AG09309 (cell line): ENCODE data around the gene BEAN1.
"Not testable (repeated sequence)": the region's sequence is repeated elsewhere in the genome, so short reads cannot be mapped to it uniquely, and the experiment has no call there.

Experiments used
- DNase-seq: peaks from one replicate; pipeline ENCODE4 v3.0.0-alpha.2; 2010; ENCODE audit warnings: low read depth
- H3K4me3 ChIP-seq: 2 replicates; pipeline ENCODE4 v1.5.1; 2011; ENCODE audit warnings: mild to moderate bottlenecking, low read depth, low read length, moderate library complexity; ENCODE audit not compliant: control insufficient read depth
- TF ChIP-seq, protein P1 (sequence below): IDR thresholded peaks from 2 replicates; pipeline ENCODE4 v1.5.1; 2011; ENCODE audit warnings: mild to moderate bottlenecking, low read depth, low read length, inconsistent platforms; ENCODE audit not compliant: insufficient read depth, control insufficient read depth; ENCODE audit errors: missing control alignments

BEAN1 gene

DNA sequence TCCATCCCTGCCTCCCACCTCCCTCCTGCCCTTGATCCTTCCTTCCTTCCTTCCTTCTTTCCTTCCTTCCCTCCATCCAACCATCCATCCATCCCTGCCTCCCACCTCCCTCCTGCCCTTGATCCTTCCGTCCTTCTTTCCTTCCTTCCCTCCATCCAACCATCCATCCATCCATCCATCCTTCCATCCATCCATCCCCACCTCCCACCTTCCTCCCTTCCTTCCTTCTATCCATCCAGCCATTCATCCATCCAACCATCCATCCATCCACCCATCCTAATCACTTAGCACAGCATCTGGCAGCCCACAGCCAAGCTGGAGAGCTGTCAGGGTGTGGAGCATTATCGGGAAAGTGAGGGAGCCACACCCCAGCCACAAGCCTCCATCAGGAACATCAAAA, 68.3 kb downstream of the BEAN1 start:
- H3K4me3 ChIP-seq = no peak overlapping the region
- TF ChIP-seq, protein P1, sequence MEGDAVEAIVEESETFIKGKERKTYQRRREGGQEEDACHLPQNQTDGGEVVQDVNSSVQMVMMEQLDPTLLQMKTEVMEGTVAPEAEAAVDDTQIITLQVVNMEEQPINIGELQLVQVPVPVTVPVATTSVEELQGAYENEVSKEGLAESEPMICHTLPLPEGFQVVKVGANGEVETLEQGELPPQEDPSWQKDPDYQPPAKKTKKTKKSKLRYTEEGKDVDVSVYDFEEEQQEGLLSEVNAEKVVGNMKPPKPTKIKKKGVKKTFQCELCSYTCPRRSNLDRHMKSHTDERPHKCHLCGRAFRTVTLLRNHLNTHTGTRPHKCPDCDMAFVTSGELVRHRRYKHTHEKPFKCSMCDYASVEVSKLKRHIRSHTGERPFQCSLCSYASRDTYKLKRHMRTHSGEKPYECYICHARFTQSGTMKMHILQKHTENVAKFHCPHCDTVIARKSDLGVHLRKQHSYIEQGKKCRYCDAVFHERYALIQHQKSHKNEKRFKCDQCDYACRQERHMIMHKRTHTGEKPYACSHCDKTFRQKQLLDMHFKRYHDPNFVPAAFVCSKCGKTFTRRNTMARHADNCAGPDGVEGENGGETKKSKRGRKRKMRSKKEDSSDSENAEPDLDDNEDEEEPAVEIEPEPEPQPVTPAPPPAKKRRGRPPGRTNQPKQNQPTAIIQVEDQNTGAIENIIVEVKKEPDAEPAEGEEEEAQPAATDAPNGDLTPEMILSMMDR = no peak
- no peak for DNase-seq

GRCh38 chr16:66496226-66496625, 69.1 kb downstream of the BEAN1 start:
- not testable (repeated sequence) for DNase-seq, H3K4me3 ChIP-seq

- H3K4me3 ChIP-seq, DNase-seq: not testable (repeated sequence)
Observed at GRCh38 chr16:66497921-66498320, 70.8 kb downstream of the BEAN1 start.

GRCh38 chr16:66501563-66501962, 74.5 kb downstream of the BEAN1 start:
- not testable (repeated sequence) for DNase-seq

GRCh38 chr16:66502020-66502913, 75.2 kb downstream of the BEAN1 start:
- TF ChIP-seq, protein P1 = no peak
- no peak for DNase-seq
- H3K4me3 ChIP-seq = no peak overlapping the region

More at GRCh38 chr16:66501563-66501962, 74.5 kb downstream of the BEAN1 start:
- H3K4me3 ChIP-seq = not testable (repeated sequence)

DNA sequence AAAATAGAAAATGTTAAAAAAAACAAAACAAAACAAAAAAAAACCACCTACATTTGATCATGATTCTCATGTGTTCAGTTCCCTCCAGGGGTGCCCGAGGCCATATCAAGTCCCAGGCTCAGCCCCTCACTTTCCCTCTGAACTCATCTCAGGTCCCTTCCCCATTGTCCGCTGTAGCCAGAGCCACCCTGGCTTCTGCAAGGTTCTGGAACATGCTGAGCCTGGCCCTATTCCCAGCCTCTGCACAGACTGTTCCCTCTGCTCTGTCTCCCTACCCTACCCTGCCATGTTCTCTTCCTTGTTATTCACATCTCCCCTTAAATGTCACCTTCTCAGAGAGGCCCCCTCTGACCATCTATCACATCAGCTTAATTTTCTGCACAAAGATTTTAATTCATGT, 75.9 kb downstream of the BEAN1 start:
- TF ChIP-seq, protein P1 = no peak
- no peak overlapping the region for H3K4me3 ChIP-seq
- no peak for DNase-seq

GRCh38 chr16:66503612-66504011, 76.5 kb downstream of the BEAN1 start:
- no peak for DNase-seq
- no peak overlapping the region for H3K4me3 ChIP-seq
- TF ChIP-seq, protein P1 = no peak

DNA sequence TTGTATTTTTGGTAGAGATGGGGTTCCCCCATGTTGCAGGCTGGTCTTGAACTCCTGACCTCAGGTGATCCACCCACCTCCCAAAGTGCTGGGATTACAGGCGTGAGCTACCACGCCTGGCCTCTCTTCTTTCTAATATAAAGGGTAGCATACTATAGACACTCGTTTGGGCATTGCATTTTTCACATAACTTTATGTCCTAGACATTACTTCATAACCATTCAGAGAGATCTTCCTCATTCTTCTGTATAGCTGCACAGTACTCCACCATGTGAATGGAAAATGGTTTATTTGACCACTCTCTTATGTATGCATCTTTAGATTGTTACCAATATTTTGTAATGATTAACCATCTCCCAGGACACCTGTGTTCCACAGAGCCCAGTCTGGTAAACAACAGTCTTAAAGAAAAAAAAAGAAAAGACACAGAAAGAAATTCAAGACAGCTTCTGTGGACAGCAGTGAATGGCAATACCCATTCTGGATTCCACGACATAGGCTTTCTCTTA, 80.7 kb downstream of the BEAN1 start:
- H3K4me3 ChIP-seq = no peak overlapping the region
- no peak for DNase-seq
- TF ChIP-seq, protein P1 = no peak
